ENCODE results near the gene SRF.

The SRF gene

DNA sequence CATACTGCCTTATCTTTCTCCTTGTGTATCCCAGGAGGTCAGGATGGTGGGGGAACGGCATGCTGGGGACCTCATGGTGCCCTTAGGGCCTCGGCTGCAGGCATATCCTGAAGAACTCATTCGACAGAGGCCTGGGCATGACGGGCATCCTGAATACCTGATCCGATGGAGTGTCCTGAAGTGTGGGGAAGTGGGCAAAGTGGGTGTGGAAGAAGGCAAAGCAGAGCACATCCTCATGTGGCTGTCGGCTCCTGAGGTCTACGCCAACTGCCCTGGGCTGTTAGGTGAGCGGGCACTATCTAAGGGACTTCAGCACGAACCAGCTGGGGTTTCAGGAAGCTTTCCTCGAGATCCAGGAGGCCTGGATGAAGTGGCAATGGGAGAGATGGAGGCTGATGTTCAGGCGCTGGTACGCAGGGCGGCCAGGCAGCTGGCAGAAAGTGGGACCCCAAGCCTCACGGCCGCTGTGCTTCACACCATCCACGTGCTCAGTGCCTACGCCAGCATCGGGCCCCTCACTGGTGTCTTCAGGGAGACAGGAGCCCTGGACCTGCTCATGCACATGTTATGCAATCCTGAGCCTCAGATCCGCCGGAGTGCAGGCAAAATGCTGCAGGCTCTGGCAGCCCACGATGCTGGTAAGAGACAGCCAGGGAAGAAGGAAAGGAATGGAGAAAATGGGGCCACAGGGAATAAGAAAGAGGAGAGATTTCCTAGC lies 13.4 kb downstream of the SRF start:
- DNase-seq = no peak

DNA sequence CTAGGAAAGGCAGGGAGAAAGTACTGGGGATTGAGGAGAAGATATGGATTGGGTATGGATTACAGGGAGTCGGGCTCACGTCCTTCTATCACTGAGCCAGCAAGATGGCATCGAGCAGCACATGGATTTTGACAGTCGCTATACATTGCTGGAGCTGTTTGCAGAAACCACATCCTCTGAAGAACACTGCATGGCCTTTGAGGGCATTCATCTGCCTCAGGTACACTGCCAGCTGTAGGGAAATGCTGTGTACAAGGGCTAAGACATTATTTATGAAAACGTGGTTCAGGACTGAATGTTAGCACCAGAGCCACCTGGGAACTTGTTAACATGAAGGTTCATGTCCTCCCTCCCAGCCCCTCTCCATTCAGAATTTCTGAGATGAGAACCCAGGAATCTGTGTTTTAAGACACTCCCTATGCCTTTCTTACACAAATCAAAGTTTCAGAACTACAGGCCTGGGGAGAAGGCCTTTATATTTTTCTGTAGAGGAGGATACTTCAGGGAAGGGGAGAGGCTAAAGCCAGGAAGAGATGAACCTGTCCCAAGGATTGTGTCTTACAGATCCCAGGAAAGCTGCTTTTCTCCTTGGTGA lies 14.4 kb downstream of the SRF start:
- DNase-seq = no peak

DNA sequence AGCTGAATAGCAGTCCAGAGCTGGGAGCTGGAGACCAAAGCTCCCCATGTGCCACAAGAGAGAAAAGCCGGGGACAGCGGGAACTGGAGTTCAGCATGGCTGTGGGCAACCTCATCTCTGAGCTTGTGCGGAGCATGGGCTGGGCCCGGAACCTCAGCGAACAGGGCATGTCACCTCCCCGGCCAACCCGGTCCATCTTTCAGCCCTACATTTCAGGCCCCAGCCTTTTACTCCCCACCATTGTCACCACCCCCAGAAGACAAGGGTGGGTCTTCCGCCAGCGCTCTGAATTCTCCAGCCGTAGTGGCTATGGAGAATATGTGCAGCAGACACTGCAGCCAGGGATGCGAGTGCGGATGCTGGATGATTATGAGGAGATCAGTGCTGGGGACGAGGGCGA lies 14.9 kb downstream of the SRF start:
- no peak for DNase-seq

DNA sequence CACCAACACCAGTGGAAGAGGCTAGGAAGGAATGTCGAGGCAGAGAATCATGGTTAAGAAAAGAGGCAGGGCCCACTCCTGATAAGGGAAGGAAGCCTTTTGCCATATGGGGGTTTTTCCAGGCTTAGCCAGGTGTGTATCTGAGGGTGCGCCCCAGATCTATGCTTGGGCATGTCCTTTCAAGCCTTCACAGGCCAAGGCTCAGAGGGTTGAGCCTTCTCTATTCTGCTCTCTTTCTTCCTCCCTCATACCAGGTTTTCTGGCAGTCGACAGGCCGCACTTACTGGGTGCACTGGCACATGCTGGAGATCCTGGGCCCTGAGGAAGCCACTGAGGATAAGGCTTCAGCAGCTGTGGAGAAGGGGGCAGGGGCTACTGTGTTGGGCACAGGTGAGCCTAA lies 15.6 kb downstream of the SRF start:
- no peak for DNase-seq

DNA sequence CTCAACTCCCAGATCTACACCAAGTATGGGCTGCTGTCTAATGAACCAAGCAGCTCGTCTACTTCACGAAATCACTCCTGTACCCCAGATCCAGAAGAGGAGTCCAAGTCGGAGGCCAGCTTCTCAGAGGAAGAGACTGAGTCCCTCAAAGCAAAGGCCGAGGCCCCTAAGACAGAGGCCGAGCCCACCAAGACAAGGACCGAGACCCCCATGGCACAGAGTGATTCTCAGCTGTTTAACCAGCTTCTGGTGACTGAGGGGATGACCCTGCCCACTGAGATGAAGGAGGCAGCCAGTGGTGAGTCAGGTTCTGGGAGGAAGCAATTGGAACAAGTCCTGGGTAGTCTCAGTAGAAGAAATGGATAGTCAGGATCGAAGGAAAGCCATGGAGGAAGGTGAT lies 16.8 kb downstream of the SRF start:
- no peak for DNase-seq

DNA sequence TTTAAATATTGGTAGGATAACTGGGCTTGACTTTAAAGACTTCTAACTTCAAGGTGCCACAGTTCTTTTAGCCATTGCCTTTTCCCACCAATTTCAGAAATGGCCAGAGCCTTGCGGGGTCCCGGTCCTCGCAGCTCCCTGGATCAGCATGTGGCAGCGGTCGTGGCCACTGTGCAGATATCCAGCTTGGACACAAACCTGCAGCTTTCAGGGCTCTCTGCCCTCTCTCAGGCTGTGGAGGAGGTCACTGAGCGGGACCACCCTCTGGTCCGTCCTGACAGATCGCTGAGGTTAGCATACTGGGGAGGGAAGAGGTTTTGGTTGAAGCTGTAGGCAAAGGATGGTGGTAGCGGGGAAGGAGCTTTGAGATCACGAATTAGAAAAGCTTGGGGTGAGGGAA lies 17.4 kb downstream of the SRF start:
- DNase-seq = no peak

DNA sequence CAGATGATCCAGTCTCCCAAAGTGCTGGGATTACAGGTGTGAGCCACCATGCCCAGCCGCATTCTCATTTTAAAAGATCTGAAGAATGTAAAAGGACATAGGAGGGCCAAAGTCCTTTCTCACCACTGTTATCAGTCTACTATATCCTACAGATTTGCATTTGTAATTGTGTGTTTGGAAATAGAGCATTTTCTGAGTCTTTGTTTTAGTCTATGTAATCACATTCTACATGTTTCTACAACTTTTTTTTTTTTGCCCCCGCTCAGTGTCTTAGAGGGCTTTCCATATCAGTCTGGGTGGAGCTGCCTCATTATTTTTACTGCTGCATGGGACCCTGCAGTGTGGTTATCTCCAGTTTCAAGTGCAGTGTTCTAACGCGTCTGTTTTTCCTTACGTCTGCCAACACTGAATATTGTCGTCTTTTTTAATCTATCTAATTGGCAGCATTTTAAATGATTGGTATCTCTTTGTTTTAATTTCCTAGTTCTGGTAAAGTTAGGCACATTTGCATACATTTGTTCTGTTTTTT lies 18.8 kb downstream of the SRF start:
- DNase-seq = no peak

DNA sequence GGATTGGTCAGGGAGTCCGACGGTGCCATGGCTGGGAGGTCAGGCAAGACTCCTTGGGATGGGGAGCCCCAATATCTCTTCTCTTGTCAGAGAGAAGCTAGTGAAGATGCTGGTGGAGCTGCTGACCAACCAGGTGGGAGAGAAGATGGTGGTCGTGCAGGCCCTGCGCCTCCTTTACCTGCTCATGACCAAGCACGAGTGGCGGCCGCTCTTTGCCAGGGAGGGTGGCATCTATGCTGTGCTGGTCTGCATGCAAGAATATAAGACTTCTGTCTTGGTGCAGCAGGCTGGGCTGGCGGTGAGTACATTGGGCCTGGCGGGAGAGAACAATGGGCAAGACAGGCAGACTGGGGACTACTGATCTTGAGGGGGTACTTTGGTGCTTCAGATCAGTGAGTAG lies 21.8 kb downstream of the SRF start:
- no peak for DNase-seq

DNA sequence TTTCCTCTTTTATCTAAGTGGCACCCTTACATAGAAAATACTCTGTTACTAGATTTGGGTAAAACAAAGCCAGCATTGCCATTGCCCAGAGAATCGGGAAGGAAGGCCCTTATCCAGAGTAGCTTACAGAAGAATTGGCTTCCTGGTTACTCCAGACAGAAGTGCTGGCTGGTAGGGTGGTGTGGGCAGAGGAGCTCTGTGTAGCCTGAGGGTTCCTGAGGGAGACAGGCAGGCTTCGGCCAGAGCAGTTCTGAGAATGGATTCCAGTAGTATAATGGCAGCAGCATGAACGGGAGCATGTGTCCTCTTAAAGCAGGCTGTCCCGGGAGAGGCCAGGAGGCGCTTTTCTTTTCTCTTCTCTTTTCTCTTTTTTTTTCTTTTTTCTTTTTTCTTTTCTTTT lies 22.9 kb downstream of the SRF start:
- DNase-seq = no peak

DNA sequence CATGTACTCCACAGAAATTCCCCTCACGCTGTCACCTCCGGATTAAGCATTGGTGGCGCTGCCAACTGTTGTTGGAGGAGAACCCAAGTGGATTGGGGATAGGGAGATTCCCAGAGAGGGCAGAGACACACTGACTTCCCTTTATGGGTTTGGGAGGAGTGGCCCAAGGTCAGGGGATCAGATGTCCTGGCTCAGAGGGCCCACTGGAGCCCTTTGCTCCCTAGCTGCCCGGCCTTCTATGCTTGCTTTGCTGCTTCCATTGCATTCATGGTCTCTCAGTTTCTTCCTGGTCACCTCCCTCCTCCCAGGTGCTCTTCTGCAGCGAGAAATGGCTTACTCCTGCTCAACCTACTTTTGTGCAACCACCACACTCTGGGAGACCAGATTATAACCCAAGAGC lies 25.3 kb downstream of the SRF start:
- DNase-seq = no peak

DNA sequence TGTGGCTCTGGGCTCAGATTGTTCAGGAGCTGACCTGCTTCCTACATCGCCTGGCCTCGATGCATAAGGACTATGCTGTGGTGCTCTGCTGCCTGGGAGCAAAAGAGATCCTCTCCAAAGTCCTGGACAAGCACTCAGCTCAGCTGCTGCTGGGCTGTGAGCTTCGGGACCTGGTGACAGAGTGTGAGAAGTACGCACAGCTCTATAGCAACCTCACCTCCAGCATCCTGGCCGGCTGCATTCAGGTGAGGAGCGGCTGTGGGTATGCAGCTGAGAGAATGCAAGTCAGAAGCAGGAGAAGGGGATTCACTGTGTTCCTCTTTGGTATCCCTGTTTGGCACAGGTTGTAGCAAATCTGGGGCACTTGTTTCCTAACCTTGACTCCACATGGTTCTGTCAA lies 28.8 kb downstream of the SRF start:
- DNase-seq = no peak

DNA sequence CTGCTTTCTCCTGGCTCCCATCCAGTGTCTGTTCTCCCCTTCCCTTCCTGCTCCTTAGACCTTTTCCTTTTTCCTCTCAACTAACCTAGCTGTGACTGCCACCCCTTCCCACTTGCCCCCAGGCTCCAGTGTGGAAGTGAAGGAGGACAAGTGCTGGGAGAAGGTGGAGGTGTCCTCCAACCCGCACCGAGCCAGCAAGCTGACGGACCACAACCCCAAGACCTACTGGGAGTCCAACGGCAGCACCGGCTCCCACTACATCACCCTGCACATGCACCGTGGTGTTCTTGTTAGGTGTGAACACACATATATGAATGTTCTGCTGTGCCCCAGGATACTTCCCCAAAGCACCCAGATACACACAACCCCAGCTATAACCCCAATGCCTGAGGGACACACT lies 29.5 kb downstream of the SRF start:
- DNase-seq = no peak

DNA sequence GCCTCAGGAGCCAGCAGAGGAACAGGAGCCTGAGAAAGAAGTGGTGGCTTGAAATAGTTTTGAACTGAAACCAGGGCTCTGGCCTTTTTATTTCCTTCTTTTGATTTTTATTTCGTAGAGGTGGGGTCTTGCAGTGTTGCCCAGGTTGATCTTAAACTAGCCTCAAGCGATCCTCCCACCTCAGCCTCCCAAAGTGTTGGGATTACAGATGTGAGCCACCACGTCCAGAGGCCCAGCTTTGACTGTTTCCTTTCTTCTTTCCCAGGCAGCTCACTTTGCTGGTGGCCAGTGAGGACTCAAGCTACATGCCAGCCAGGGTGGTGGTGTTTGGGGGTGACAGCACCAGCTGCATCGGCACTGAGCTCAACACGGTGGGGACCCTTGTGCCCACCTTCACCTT lies 31.4 kb downstream of the SRF start:
- no peak for DNase-seq

DNA sequence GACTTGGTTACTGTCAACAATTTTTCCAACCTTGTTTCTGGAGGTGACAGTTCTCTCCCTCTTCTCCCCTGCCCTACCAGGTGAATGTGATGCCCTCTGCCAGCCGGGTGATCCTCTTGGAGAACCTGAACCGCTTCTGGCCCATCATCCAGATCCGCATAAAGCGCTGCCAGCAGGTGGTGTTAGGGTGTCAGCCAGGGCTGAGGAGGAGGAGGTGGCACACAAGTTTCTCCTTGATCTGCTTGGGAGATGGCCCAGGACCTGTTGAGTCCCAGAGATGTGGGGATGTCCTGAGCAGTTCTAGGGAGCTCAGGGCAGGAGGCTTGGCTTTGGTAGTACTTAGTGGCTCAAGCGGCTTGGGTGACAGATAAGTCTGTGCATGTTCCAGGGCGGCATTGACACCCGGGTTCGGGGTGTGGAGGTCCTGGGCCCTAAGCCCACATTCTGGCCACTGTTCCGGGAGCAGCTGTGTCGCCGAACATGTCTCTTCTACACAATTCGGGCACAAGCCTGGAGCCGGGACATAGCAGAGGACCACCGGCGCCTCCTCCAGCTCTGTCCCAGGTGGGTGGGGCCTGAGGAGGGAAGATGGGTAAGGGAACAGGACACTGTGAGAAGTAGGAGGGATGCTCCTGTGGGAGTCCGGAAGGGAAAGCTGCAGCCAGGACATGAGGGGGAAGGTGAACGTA lies 32.1 kb downstream of the SRF start:
- no peak for DNase-seq

DNA sequence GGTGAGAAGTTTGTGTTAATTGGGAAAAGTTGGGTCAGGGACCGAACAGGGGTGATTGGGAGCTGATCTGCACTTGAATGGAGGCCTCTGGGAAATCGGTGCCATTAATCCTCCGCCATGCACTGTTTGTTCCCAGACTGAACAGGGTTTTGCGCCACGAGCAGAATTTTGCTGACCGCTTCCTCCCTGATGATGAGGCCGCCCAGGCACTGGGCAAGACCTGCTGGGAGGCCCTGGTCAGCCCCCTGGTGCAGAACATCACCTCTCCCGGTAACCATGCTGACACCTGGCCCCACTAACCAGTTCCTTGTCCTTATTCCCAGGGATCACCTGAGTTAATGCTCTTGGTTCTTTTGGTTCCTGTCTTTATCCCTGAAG lies 32.6 kb downstream of the SRF start:
- no peak for DNase-seq

DNA sequence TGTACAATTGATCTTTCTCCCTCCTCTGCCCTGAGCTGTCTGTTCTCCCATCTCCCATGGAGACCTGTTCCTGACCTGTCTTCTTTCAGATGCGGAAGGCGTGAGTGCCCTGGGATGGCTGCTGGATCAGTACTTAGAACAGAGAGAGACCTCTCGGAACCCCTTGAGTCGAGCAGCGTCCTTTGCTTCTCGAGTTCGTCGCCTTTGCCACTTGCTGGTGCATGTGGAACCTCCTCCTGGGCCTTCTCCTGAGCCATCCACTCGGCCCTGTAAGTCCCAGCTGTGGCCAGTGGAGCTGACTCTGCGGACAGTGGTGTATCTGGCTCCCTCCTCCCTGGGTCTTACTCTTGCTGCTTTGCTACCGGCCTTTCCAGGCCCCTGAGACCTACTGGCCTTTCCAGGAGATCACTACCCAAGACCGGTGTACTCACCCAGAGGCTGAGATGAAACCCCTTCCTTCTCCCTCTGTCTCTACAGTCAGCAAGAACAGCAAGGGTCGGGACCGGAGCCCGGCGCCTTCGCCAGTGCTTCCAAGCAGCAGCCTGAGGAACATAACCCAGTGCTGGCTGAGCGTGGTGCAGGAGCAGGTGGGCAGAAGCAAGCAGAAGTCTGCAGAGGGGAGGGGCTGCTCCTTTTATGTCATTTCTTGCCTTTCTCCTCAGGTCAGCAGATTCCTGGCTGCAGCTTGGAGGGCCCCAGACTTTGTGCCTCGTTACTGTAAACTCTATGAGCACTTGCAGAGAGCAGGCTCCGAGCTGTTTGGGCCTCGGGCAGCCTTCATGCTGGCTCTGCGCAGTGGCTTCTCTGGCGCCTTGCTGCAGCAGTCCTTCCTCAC lies 33.4 kb downstream of the SRF start:
- no peak for DNase-seq

DNA sequence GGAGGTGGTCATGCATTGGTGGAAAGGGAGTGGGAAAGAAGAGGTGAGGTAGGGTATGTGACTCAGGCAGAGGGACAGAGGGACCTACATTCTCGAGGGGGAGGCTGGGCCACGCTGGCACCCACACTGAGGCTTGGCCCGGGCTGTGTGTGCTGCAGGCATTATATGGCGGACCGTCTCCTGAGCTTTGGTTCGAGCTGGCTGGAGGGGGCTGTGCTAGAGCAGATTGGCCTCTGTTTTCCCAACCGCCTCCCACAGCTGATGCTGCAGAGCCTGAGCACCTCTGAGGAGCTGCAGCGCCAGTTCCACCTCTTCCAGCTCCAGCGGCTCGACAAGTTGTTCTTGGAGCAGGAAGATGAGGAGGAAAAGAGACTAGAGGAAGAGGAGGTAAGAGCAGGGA lies 34.8 kb downstream of the SRF start:
- DNase-seq = no peak

DNA sequence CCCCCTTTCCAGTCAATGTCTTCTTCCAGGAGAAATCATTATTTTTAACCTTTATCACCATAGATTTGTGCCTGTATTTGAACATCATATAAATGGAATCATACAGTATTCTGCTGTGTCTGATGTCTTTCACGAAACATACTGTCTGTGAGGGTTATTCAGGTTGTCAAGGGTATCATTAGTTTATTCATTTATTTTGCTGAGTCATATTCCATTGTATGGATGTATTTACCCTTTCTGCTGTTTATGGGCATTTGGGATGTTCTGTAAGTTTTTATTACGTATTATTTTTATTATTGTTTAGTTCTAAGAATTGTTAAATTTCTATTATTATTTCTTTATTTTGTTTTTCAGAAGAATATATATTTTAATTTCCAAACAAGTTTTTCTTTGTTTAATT lies 36.2 kb downstream of the SRF start:
- DNase-seq = no peak

DNA sequence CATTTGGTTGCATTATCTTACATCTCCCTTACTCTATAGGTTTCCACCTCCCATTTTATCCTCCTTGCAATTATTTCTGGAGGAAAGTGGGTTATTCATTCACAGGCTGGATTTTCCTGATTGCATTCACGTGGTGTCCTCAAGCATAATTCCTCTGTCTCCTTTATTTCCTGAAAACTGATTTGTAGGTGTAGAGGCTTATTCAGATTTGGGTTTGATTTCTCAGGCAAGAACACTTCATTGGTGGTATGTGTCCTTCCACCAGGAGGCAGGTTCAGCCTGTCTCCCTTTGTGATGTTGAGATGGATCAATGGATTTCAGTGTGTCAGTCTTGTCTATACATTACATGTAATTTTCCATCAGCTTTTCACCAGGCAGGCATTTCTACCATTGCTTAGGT lies 40.9 kb downstream of the SRF start:
- DNase-seq = no peak

DNA sequence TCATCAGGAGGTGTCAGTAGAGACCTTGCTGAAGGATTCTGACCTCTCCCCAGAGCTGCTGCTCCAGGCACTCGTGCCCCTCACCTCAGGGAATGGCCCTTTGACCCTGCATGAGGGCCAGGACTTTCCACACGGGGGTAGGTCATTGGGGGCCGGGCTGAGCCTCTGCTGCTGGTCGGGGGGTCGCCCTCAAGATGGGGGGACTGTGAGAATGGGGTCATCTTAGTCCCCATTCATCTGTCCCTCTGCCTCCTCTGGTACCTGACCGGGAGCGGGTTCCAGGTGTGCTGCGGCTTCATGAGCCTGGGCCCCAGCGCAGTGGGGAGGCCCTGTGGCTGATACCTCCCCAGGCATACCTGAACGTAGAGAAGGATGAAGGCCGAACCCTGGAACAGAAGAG lies 42.4 kb downstream of the SRF start:
- DNase-seq = no peak

DNA sequence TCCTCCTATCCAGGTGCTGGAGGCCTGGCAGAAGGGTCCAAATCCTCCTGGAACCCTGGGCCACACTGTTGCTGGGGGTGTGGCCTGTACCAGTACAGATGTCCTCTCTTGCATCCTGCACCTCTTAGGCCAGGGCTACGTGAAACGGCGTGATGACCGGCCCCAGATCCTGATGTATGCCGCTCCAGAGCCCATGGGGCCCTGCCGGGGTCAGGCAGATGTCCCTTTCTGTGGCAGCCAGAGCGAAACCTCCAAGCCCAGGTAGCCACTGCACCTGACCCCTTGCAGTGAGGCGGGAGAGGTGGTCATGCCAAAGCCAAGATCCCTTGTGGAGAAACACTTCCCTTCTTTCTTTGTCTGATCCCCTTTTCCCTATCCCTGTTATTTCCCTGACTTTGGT lies 44.0 kb downstream of the SRF start:
- DNase-seq = no peak

DNA sequence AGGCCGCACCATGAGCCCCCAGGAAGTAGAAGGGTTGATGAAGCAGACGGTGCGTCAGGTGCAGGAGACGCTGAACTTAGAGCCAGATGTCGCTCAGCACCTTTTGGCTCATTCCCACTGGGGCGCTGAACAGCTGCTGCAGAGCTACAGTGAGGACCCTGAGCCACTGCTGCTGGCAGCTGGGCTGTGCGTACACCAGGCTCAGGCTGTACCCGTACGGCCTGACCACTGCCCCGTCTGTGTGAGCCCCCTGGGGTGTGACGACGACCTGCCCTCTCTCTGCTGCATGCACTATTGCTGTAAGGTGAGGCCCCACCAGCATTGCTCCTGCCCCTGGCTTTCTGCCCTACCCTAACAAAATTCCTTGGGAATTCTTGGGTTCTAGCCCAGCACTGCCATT lies 45.1 kb downstream of the SRF start:
- DNase-seq = no peak

DNA sequence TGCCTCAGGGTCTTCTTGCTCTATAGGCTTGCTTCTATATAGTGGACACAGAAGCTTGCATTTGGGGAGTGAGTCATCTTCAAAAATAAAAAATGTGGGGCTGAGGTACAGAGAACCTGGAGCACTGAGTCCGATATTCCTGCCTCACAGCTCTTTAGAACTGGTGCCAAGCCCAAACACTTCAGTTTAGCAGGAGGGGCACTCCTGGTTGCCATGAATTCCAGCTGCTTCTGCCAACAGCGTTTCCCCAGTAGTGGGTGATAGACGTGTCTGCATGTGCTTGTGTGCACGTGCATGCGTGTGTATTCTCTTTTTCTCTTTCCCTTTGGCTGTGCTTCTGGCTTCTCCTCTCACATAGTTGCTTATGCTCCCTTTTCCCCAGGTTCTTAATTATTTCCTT lies 46.3 kb downstream of the SRF start:
- DNase-seq = no peak

DNA sequence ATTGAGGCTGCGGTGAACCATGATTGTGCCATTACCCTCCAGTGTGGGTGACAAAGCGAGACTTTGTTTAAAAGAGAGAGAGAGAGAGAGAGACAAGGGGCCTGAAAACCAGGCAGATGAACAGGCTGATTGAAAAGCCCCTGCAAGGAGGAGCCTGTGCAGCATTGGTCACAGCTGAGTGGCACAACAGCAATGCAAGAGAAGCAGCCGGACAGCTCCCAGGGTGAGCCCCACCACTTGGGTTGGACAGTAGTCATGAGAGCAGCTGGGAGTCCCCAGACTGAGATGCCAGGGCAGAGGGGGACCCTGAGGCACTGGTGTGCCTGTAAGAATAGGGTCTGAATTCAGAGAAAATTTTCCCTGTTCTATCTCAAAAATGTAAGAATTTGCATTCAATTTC lies 48.0 kb downstream of the SRF start:
- DNase-seq = no peak

Data from midbrain (tissue), 1 donor.